Left lung (tissue), 10 donors: ENCODE results near the gene KRT83. TPM values are rescaled to one million over a fixed set of nuclear protein-coding genes. Genes with fewer than 3 reads are reported as not detected.

Source experiments
- ATAC-seq: fragments of 200-7000 bp; cut with Tn5 transposase; one replicate; pipeline ENCODE4 v1.9.1; 2020; ENCODE audit warnings: moderate library complexity
- DNase-seq, 4 donors: peaks; one replicate each; pipeline ENCODE4 v3.0.0-alpha.2; 2013 to 2020
- H3K27ac ChIP-seq, 2 donors: fragments of 200-600 bp; sonication (generic) in 1 of 2; one replicate each; pipeline versions ENCODE4 v1.5.0 to v1.8.0; 2020 to 2021
- H3K27me3 ChIP-seq, 2 donors: fragments of 200-600 bp; sonication (generic) in 1 of 2; one replicate each; pipeline versions ENCODE4 v1.5.0 to v1.8.0; 2020 to 2021
- H3K36me3 ChIP-seq, 2 donors: fragments of 200-600 bp; sonication (generic) in 1 of 2; one replicate each; pipeline versions ENCODE4 v1.5.0 to v1.8.0; 2020 to 2021
- H3K4me1 ChIP-seq, 2 donors: fragments of 200-600 bp; one replicate each; pipeline ENCODE4 v1.8.0; 2021
- H3K4me3 ChIP-seq, 2 donors: fragments of 200-600 bp; sonication (generic) in 1 of 2; one replicate each; pipeline versions ENCODE4 v1.5.0 to v1.8.0; 2020 to 2021; ENCODE audit warnings: mild to moderate bottlenecking in 1 of 2
- H3K9me3 ChIP-seq, 2 donors: fragments of 200-600 bp; sonication (generic) in 1 of 2; one replicate each; pipeline versions ENCODE4 v1.5.0 to v1.8.0; 2020 to 2021
- intact Hi-C, 2 donors: fragments of 100-400 bp; cut with DNase I; formaldehyde crosslinking; loops; one replicate each; pipeline versions ENCODE4 v1.11.2 to v1.14.2; 2022
- polyA plus RNA-seq, 6 donors: library from polyadenylated mRNA; unstranded; fragments of 120-200 nt; gene quantifications; one replicate each; pipeline ENCODE4 v1.2.1, GENCODE V29; 2013; ENCODE audit not compliant: insufficient read length in 6 of 6
- total RNA-seq, 2 donors: library from RNA; stranded (reverse); fragmentation: NEBNext Ultra II Directional; extraction: Animal tissue kit (Norgen Biotek cat#: 25700); gene quantifications; one replicate each; pipeline ENCODE4 v1.2.1, GENCODE V29; 2021
- TF ChIP-seq, protein P1 (sequence below), 2 donors: fragments of 200-600 bp; sonication (generic) in 1 of 2; IDR thresholded peaks; one replicate each; pipeline versions ENCODE4 v1.5.0 to v1.8.0; 2021; ENCODE audit warnings: antibody characterized with exemption in 2 of 2
- donor health status: DM: no; HTN: yes; CAD: no.
- donor health status: DM: no; HTN: no; CAD: no.

KRT83 gene
- total and polyA plus RNA-seq, 8 donors = not detected

DNA sequence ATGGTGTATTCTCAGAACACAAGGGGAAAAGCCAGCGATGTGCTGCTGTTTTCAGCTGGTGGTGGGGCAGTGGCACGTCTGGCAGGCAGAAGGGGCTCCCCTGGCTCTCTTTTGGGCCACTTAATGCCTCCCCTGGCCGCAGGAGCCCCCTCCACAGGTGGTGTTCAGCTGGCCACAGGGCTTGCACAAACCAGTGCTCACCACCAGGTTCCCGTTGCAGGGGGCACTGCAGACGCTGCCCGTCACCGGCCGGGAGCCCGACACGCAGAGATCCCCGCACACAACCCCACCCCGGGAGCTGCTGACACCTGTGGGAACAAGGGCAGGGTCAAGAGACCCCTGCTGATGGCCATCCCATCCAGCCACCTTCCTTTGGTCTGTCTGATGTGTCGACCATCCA is 6.7 kb downstream of the KRT83 start:
- intact Hi-C loops = no loop called here
- no peak for ATAC-seq
- H3K36me3 ChIP-seq = no peaks in the 10 kb centered on the region
- H3K9me3 ChIP-seq = no peaks in the 10 kb centered on the region
- TF ChIP-seq, protein P1, sequence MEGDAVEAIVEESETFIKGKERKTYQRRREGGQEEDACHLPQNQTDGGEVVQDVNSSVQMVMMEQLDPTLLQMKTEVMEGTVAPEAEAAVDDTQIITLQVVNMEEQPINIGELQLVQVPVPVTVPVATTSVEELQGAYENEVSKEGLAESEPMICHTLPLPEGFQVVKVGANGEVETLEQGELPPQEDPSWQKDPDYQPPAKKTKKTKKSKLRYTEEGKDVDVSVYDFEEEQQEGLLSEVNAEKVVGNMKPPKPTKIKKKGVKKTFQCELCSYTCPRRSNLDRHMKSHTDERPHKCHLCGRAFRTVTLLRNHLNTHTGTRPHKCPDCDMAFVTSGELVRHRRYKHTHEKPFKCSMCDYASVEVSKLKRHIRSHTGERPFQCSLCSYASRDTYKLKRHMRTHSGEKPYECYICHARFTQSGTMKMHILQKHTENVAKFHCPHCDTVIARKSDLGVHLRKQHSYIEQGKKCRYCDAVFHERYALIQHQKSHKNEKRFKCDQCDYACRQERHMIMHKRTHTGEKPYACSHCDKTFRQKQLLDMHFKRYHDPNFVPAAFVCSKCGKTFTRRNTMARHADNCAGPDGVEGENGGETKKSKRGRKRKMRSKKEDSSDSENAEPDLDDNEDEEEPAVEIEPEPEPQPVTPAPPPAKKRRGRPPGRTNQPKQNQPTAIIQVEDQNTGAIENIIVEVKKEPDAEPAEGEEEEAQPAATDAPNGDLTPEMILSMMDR (IDR thresholded peaks at IDR 0.05) = no peak
- DNase-seq = no peak
- H3K27me3 ChIP-seq = peaks cover 0 to 65% of the 10 kb centered on the region in 2 donors
- no peak overlapping the region for H3K27ac ChIP-seq
- H3K4me1 ChIP-seq = no peaks in the 10 kb centered on the region
- H3K4me3 ChIP-seq = no peak overlapping the region

- ATAC-seq (no peak), DNase-seq (no peak)
- Histone ChIP-seq H3K36me3 (no peaks in the 10 kb centered on the region), H3K27me3 (peaks cover 4 to 65% of the 10 kb centered on the region in 2 donors), H3K9me3 (no peaks in the 10 kb centered on the region), H3K27ac (no peak overlapping the region), H3K4me1 (peaks cover 0 to under 1% of the 10 kb centered on the region in 2 donors), H3K4me3 (no peak overlapping the region)
- intact Hi-C loops = no loop called here
- TF ChIP-seq, protein P1 (IDR thresholded peaks at IDR 0.05) = no peak
Measured at GRCh38 chr12:52313926-52314325, 7.3 kb downstream of the KRT83 start.

DNA sequence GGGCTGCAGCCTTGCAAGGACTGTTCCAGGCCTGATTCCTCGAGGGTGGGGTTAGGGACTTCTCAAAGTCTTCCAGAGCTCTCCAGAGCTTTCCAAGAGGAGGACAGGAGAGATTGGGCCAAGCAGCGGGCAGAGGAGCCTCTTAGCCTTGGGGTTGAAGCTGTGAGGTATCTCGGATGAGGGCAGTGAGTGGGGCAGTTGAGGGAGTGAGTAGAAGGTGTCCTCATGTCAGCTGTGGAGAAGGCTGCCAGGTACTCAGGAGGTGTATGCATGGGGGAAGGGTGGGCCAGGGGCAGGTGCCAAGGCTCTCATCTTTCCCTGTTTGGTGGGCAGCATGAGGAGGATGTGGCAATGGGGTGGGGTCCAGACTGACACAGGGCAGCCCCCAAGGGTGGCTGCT is 7.7 kb downstream of the KRT83 start:
- DNase-seq = no peak
- Histone ChIP-seq H3K4me3 (no peak overlapping the region), H3K36me3 (no peaks in the 10 kb centered on the region), H3K27ac (no peak overlapping the region), H3K27me3 (peaks cover 7 to 65% of the 10 kb centered on the region in 2 donors), H3K9me3 (no peaks in the 10 kb centered on the region), H3K4me1 (peaks cover 4 to 5% of the 10 kb centered on the region in 2 donors)
- intact Hi-C loops = no loop called here
- TF ChIP-seq, protein P1 (IDR thresholded peaks at IDR 0.05) = no peak
- ATAC-seq = no peak

- TF ChIP-seq, protein P1 (IDR thresholded peaks at IDR 0.05) = no peak
- Histone ChIP-seq H3K36me3 (no peaks in the 10 kb centered on the region), H3K27me3 (peaks cover 11 to 69% of the 10 kb centered on the region in 2 donors), H3K4me3 (no peak overlapping the region), H3K9me3 (no peaks in the 10 kb centered on the region), H3K27ac (no peak overlapping the region), H3K4me1 (peaks cover 5 to 10% of the 10 kb centered on the region in 2 donors)
- intact Hi-C loops = no loop called here
- no peak for ATAC-seq
- no peak for DNase-seq
Measured at GRCh38 chr12:52312086-52312485, 9.1 kb downstream of the KRT83 start.

GRCh38 chr12:52311285-52311648 is 9.9 kb downstream of the KRT83 start:
- no peak overlapping the region for H3K27ac ChIP-seq
- H3K27me3 ChIP-seq = peaks cover 11 to 78% of the 10 kb centered on the region in 2 donors
- no peak overlapping the region for H3K4me3 ChIP-seq
- DNase-seq = no peak
- no peaks in the 10 kb centered on the region for H3K36me3 ChIP-seq
- intact Hi-C loops = no loop called here
- H3K9me3 ChIP-seq = no peaks in the 10 kb centered on the region
- no peak for ATAC-seq
- H3K4me1 ChIP-seq = peaks cover 5 to 10% of the 10 kb centered on the region in 2 donors
- TF ChIP-seq, protein P1 (IDR thresholded peaks at IDR 0.05) = no peak
